IPS-18a (cell line): ENCODE results near the gene GABRG3.

Experiments
- H3K27ac ChIP-seq: one replicate; pipeline ENCODE4 v1.5.1; 2013; ENCODE audit warnings: low read length
- H3K27me3 ChIP-seq: one replicate; pipeline ENCODE4 v1.6.1; 2013; ENCODE audit warnings: mild to moderate bottlenecking, low read length; ENCODE audit not compliant: control insufficient read depth, insufficient read depth
- H3K36me3 ChIP-seq: one replicate; pipeline ENCODE4 v1.6.1; 2013; ENCODE audit warnings: low read depth, low read length; ENCODE audit not compliant: control insufficient read depth
- H3K4me1 ChIP-seq: one replicate; pipeline ENCODE4 v1.6.1; 2013; ENCODE audit warnings: low read depth, low read length; ENCODE audit not compliant: control insufficient read depth
- H3K4me3 ChIP-seq: one replicate; pipeline ENCODE4 v1.5.1; 2013; ENCODE audit warnings: low read length
- H3K9ac ChIP-seq: one replicate; pipeline ENCODE4 v1.6.1; 2013; ENCODE audit warnings: mild to moderate bottlenecking, low read length, moderate library complexity
- H3K9me3 ChIP-seq: one replicate; pipeline ENCODE4 v1.6.1; 2013; ENCODE audit warnings: low read depth, low read length; ENCODE audit not compliant: control insufficient read depth

Gene GABRG3

DNA sequence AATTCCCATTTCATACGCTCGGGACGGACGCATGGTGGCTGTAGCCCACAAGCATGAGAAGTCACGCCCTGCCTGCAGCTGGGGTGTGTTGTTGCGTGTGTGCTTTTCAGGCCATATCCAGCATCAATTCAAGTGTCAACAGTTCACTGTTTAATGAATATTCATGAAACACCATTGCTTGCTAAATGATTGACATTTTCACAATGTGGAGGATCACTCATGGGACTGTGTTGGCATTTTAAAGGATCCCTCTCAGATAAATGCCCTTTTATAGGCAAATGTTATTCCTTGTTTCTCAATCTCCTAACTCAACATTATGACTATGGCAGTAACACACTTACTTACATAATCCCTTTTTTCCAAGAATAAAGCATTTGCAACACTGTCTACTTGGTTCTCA lies 511.3 kb downstream of the GABRG3 start:
- Histone ChIP-seq H3K9ac (peak overlapping the region; percentile 18), H3K9me3 (no peaks in the 10 kb centered on the region), H3K27me3 (no peaks in the 10 kb centered on the region), H3K27ac (no peak overlapping the region), H3K4me3 (peak overlapping the region; percentile 45), H3K4me1 (peaks cover 29% of the 10 kb centered on the region), H3K36me3 (no peaks in the 10 kb centered on the region)

DNA sequence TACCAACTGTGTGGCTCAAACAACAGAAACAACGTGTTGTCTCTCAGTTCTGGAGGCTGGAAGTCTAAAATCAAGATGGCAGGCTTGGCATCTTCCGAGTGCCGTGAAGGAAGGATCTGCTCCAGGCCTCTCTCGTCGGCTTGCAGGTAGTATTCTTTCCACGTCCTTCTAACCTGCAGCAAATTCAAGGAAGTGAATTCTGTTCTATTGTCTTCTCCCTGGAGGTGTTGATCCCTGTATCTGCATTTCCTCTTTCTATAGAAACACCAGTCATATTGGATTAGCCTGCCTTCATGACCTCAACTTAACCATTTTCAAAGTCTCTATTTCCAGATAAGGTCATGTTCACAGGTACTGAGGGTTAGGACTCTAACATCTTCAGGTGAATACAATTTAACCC lies 512.1 kb downstream of the GABRG3 start:
- no peak overlapping the region for H3K27ac ChIP-seq

GRCh38 chr15:27485265-27485664 lies 514.3 kb downstream of the GABRG3 start:
- Histone ChIP-seq H3K36me3 (no peaks in the 10 kb centered on the region), H3K4me1 (peaks cover 29% of the 10 kb centered on the region), H3K9me3 (no peaks in the 10 kb centered on the region), H3K4me3 (no peak overlapping the region), H3K27ac (no peak overlapping the region), H3K27me3 (no peaks in the 10 kb centered on the region), H3K9ac (no peak overlapping the region)

More for the DNA sequence above, 512.1 kb downstream of the GABRG3 start:
- H3K27me3 ChIP-seq: no peaks in the 10 kb centered on the region
- peaks cover 29% of the 10 kb centered on the region for H3K4me1 ChIP-seq
- no peaks in the 10 kb centered on the region for H3K9me3 ChIP-seq
- H3K36me3 ChIP-seq: no peaks in the 10 kb centered on the region
- H3K9ac ChIP-seq: no peak overlapping the region
- peak overlapping the region; percentile 19 for H3K4me3 ChIP-seq

DNA sequence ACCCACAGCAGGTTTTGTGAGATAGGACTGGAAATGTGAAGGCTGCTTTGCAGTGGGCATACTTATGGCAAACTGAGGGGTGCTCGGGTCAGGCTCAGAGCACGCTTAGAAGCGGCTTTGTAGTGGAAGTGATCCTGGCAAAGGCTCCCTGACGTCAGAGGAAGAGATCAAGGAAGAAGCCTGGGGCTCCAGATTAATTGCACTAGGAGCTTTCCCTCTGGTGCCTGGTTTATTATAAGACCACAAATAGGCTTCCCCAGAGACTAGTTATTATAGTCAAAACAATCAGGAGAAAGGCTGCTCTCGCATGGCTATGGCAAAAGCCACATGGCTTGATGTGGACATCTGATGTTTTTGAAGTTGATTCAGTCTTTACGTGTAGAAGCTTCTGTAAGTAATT lies 515.1 kb downstream of the GABRG3 start:
- Histone ChIP-seq H3K36me3 (no peaks in the 10 kb centered on the region), H3K27me3 (no peaks in the 10 kb centered on the region), H3K27ac (no peak overlapping the region), H3K4me1 (peaks cover 30% of the 10 kb centered on the region), H3K9ac (no peak overlapping the region), H3K4me3 (no peak overlapping the region), H3K9me3 (no peaks in the 10 kb centered on the region)

GRCh38 chr15:27486683-27487647 lies 516.0 kb downstream of the GABRG3 start:
- Histone ChIP-seq H3K9ac (no peak overlapping the region), H3K36me3 (no peaks in the 10 kb centered on the region), H3K9me3 (no peaks in the 10 kb centered on the region), H3K27ac (no peak overlapping the region), H3K4me1 (peaks cover 29% of the 10 kb centered on the region), H3K27me3 (no peaks in the 10 kb centered on the region), H3K4me3 (no peak overlapping the region)

DNA sequence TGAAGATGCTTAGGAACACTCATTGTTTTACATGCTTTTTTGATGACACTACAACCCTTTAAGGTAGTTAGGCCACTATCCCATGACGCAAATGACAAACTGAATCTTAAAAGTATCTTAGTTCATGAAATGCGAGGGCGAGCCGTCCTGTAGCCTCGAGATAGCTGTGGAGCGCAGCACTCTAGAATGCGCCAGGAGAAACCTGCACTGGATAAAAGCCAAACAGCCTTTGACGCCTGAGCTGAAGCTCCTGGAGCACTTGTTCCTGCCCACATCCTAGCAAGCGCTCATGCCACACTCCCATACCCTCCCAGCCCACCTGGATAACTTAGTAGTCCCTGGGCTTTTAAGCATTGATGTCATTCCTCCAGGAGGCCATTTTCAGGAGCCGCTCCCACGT lies 516.9 kb downstream of the GABRG3 start:
- Histone ChIP-seq H3K4me1 (peaks cover 28% of the 10 kb centered on the region), H3K27me3 (no peaks in the 10 kb centered on the region), H3K27ac (no peak overlapping the region), H3K4me3 (no peak overlapping the region), H3K36me3 (no peaks in the 10 kb centered on the region), H3K9me3 (no peaks in the 10 kb centered on the region), H3K9ac (no peak overlapping the region)

GRCh38 chr15:27490867-27491595 lies 520.0 kb downstream of the GABRG3 start:
- Histone ChIP-seq H3K27ac (no peak overlapping the region), H3K27me3 (no peaks in the 10 kb centered on the region), H3K36me3 (no peaks in the 10 kb centered on the region), H3K9ac (no peak overlapping the region), H3K4me1 (peaks cover 18% of the 10 kb centered on the region), H3K4me3 (no peak overlapping the region), H3K9me3 (no peaks in the 10 kb centered on the region)

GRCh38 chr15:27491666-27492621 lies 521.0 kb downstream of the GABRG3 start:
- Histone ChIP-seq H3K36me3 (no peaks in the 10 kb centered on the region), H3K27me3 (no peaks in the 10 kb centered on the region), H3K9me3 (no peaks in the 10 kb centered on the region), H3K9ac (no peak overlapping the region), H3K27ac (no peak overlapping the region), H3K4me3 (no peak overlapping the region), H3K4me1 (peaks cover 18% of the 10 kb centered on the region)

- H3K9me3 ChIP-seq: no peaks in the 10 kb centered on the region
- H3K4me1 ChIP-seq: peaks cover 29% of the 10 kb centered on the region
- H3K36me3 ChIP-seq: no peaks in the 10 kb centered on the region
- H3K9ac ChIP-seq: no peak overlapping the region
- H3K27ac ChIP-seq: no peak overlapping the region
- H3K27me3 ChIP-seq: no peaks in the 10 kb centered on the region
- no peak overlapping the region for H3K4me3 ChIP-seq
Measured at GRCh38 chr15:27495963-27496459, 525.0 kb downstream of the GABRG3 start.

DNA sequence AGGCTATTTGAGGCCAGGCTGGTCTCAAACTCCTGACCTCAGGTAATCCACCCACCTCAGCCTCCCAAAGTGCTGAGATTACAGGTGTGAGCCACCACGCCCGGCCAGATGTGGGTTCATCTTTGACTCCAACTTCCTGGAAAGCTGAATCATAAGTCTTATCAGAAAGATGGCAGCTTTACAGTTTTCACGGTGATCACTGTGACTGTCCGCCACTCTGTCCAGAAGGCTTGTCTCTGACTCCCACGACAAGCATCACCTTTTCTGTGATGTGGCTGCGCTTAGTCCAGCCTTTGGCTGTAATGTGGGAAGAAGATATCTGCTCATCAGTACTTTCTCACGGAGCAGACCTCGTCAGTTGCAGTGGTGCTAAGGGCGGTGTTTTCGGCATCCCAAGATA lies 527.7 kb downstream of the GABRG3 start:
- Histone ChIP-seq H3K9me3 (no peaks in the 10 kb centered on the region), H3K4me3 (no peak overlapping the region), H3K27ac (no peak overlapping the region), H3K27me3 (no peaks in the 10 kb centered on the region), H3K9ac (no peak overlapping the region), H3K4me1 (peaks cover 14% of the 10 kb centered on the region), H3K36me3 (no peaks in the 10 kb centered on the region)

- H3K4me1 ChIP-seq: peaks cover 14% of the 10 kb centered on the region
- no peaks in the 10 kb centered on the region for H3K9me3 ChIP-seq
- H3K4me3 ChIP-seq: no peak overlapping the region
- H3K27ac ChIP-seq: no peak overlapping the region
- H3K9ac ChIP-seq: no peak overlapping the region
- no peaks in the 10 kb centered on the region for H3K27me3 ChIP-seq
- H3K36me3 ChIP-seq: no peaks in the 10 kb centered on the region
Measured at GRCh38 chr15:27499191-27499590, 528.2 kb downstream of the GABRG3 start.
